HCT116 (cell line): Measurements from ENCODE around the gene SUPT3H. TPM values are rescaled to one million over a fixed set of nuclear protein-coding genes. Genes with fewer than 3 reads are reported as not detected.

ENCODE experiments used
- ATAC-seq: fragments of 200-7000 bp; cut with Tn5 transposase; 2 replicates; pipeline ENCODE4 v1.9.1; 2020; ENCODE audit warnings: mild to moderate bottlenecking, moderate library complexity
- BruUV-seq: library from RNA; stranded (reverse); fragments of 400-500 nt; replicated peaks from 2 replicates; lab custom pipeline; 2021; lab: Mats Ljungman, UMichigan
- CTCF ChIA-PET: fragments of 300-600 bp; sonication (Branson Sonifier 250); formaldehyde crosslinking; loops from one replicate; lab custom pipeline; 2021; ENCODE audit warnings: antibody characterized with exemption; lab: Charles Lee
- POLR2A ChIA-PET: fragments of 300-600, 350-600 bp; sonication (Branson Sonifier 250); formaldehyde crosslinking; loops from one replicate; lab custom pipeline; 2021; ENCODE audit warnings: antibody characterized with exemption; lab: Charles Lee
- RAD21 ChIA-PET, 2 experiments: fragments of 300-600 bp; sonication (Branson Sonifier 250); formaldehyde crosslinking; loops; one replicate each; lab custom pipeline; 2023; ENCODE audit warnings: low total read pairs in 2 of 2; ENCODE audit not compliant: uncharacterized antibody in 2 of 2, unreplicated experiment in 2 of 2, low non-redundant PET in 1 of 2; lab: Charles Lee
- DNase-seq: peaks from one replicate; pipeline ENCODE4 v3.0.0-alpha.2; 2010; ENCODE audit warnings: low read depth, low spot score
- H2AFZ ChIP-seq: fragments of 200-600 bp; shearing (Covaris generic), sonication (generic); 2 replicates; pipeline ENCODE4 v1.6.1; 2017; ENCODE audit warnings: low read depth, mixed run types, mixed read lengths, antibody characterized with exemption, low read length; ENCODE audit not compliant: poor library complexity, severe bottlenecking
- H3K27ac ChIP-seq: 2 replicates; pipeline ENCODE4 v1.5.1; 2012; ENCODE audit warnings: low read depth, low read length
- H3K27me3 ChIP-seq: fragments of 200-600 bp; sonication (generic); 2 replicates; pipeline ENCODE4 v1.6.1; 2016; ENCODE audit warnings: mixed run types, low read length, mixed read lengths; ENCODE audit not compliant: insufficient read depth
- H3K36me3 ChIP-seq, 2 experiments: fragments of 200-500 bp in 1 of 2; fragments of 200-600 bp in 1 of 2; sonication (Bioruptor generic) in 1 of 2; sonication (generic) in 1 of 2; 2 replicates each; pipeline versions ENCODE4 v1.5.1 to v1.6.1; 2014 to 2016; ENCODE audit warnings: low read length in 2 of 2, inconsistent platforms in 1 of 2, mixed read lengths in 1 of 2, mixed run types in 1 of 2; ENCODE audit not compliant: insufficient read depth in 2 of 2, control insufficient read depth in 1 of 2
- H3K4me1 ChIP-seq, 2 experiments: fragments of 200-600 bp in 1 of 2; sonication (generic) in 1 of 2; 2 replicates each; pipeline versions ENCODE4 v1.5.1 to v1.6.1; 2012 to 2017; ENCODE audit warnings: low read length in 2 of 2, inconsistent platforms in 1 of 2, mild to moderate bottlenecking in 1 of 2, mixed read lengths in 1 of 2, mixed run types in 1 of 2, moderate library complexity in 1 of 2; ENCODE audit not compliant: insufficient read depth in 2 of 2, control insufficient read depth in 1 of 2
- H3K4me2 ChIP-seq: fragments of 200-600 bp; sonication (generic); 2 replicates; pipeline ENCODE4 v1.6.1; 2017; ENCODE audit warnings: mixed run types, low read length, mixed read lengths
- H3K4me3 ChIP-seq, 2 experiments: fragments of 200-600 bp in 1 of 2; sonication (generic) in 1 of 2; replicated peaks in 1 of 2; 2 replicates each; pipeline ENCODE4 v1.5.1; 2011 to 2016; ENCODE audit warnings: low read length in 2 of 2, control low read depth in 1 of 2, low read depth in 1 of 2, mild to moderate bottlenecking in 1 of 2, mixed read lengths in 1 of 2, mixed run types in 1 of 2
- H3K79me2 ChIP-seq: fragments of 200-600 bp; sonication (generic); 2 replicates; pipeline ENCODE4 v1.6.1; 2017; ENCODE audit warnings: mild to moderate bottlenecking, mixed run types, low read length, moderate library complexity, mixed read lengths; ENCODE audit not compliant: insufficient read depth
- H3K9ac ChIP-seq: fragments of 200-600 bp; sonication (generic); 2 replicates; pipeline ENCODE4 v1.6.1; 2016; ENCODE audit warnings: low read length, mixed read lengths
- H3K9me2 ChIP-seq: fragments of 200-600 bp; sonication (generic), shearing (Covaris generic); 2 replicates; pipeline ENCODE4 v1.6.1; 2017; ENCODE audit warnings: mixed run types, mild to moderate bottlenecking, moderate library complexity; ENCODE audit not compliant: insufficient read depth
- H3K9me3 ChIP-seq, 2 experiments: fragments of 200-500 bp in 1 of 2; fragments of 200-600 bp in 1 of 2; sonication (Bioruptor generic) in 1 of 2; sonication (generic) in 1 of 2; 2 replicates each; pipeline ENCODE4 v1.6.1; 2014 to 2017; ENCODE audit warnings: low read length in 2 of 2, mixed read lengths in 2 of 2, inconsistent platforms in 1 of 2, low read depth in 1 of 2, mild to moderate bottlenecking in 1 of 2, mixed run types in 1 of 2, moderate library complexity in 1 of 2; ENCODE audit not compliant: control insufficient read depth in 1 of 2, insufficient read depth in 1 of 2
- H4K20me1 ChIP-seq: fragments of 200-600 bp; sonication (generic), shearing (Covaris generic); 2 replicates; pipeline ENCODE4 v1.6.1; 2017; ENCODE audit warnings: mixed run types, mild to moderate bottlenecking, moderate library complexity; ENCODE audit not compliant: insufficient read depth
- CBX3 ChIP-seq: IDR thresholded peaks from 2 replicates; pipeline ENCODE4 v1.6.1; 2012; ENCODE audit warnings: low read depth
- ELF1 ChIP-seq: IDR thresholded peaks from 2 replicates; pipeline ENCODE4 v1.6.1; 2012; ENCODE audit warnings: low read depth, borderline replicate concordance
- FOSL1 ChIP-seq: IDR thresholded peaks from 2 replicates; pipeline ENCODE4 v1.6.1; 2012; ENCODE audit warnings: low read depth
- POLR2AphosphoS5 ChIP-seq: IDR thresholded peaks from 2 replicates; pipeline ENCODE4 v1.6.1; 2011; ENCODE audit warnings: mild to moderate bottlenecking, low read depth, low read length, moderate library complexity
- RAD21 ChIP-seq: IDR thresholded peaks from 2 replicates; pipeline ENCODE4 v1.6.1; 2012; ENCODE audit warnings: low read depth, mild to moderate bottlenecking
- SP1 ChIP-seq: IDR thresholded peaks from 2 replicates; pipeline ENCODE4 v1.6.1; 2012; ENCODE audit warnings: low read depth
- TCF7L2 ChIP-seq: IDR thresholded peaks from 2 replicates; pipeline ENCODE4 v1.7.0; 2011; ENCODE audit warnings: borderline replicate concordance, inconsistent platforms; ENCODE audit not compliant: insufficient read depth, insufficient read length; ENCODE audit errors: extremely low read depth
- intact Hi-C: fragments of 100-400 bp; cut with micrococcal nuclease; formaldehyde crosslinking; loops from 2 replicates; pipeline ENCODE4 v1.10.0; 2022
- total RNA-seq: library from RNA; stranded (reverse); gene quantifications from one replicate; pipeline ENCODE4 v1.2.1, GENCODE V29; 2021; ENCODE audit not compliant: unreplicated experiment
- TF ChIP-seq, protein P1 (sequence below): IDR thresholded peaks from 2 replicates; pipeline ENCODE4 v1.6.1; 2011; ENCODE audit warnings: mild to moderate bottlenecking, low read length, moderate library complexity; ENCODE audit not compliant: insufficient replicate concordance; ENCODE audit errors: extremely low read depth
- TF ChIP-seq, protein P2 (sequence below): IDR thresholded peaks from 2 replicates; pipeline ENCODE4 v1.6.1; 2012

The SUPT3H gene
- total RNA-seq, 1 experiment from 2014 or later, result 7.4 TPM

DNA sequence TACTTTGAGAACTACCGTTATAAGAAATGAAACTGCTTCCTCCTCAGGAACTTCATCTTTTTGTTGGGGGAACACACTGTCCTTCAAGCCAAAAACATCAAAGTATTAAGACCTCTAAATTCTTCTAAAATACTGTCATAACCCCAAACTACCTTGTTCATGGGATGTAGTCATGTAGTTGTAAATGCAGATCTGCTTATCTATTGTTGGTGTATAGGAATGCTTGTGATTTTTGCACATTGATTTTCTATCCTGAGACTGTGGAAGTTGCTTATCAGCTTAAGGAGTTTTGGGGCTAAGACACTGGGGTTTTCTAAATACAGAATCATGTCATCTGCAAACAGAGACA lies 332.5 kb downstream of the SUPT3H start:
- Histone ChIP-seq H2AFZ (no peak overlapping the region), H3K9me3 (no peaks in the 10 kb centered on the region), H3K9ac (no peak overlapping the region), H3K27ac (peak overlapping the region; percentile 45; the same call in 1 of the 2 replicates), H3K9me2 (no peaks in the 10 kb centered on the region), H3K4me1 (peaks cover 28 to 48% of the 10 kb centered on the region in 2 experiments), H3K79me2 (no peaks in the 10 kb centered on the region), H3K27me3 (no peaks in the 10 kb centered on the region), H4K20me1 (no peaks in the 10 kb centered on the region), H3K4me3 (peak overlapping the region in 1 of 2 experiments; percentile 39; a peak in 2 of 4 replicates), H3K36me3 (no peaks in the 10 kb centered on the region), H3K4me2 (peak overlapping the region; percentile 63)
- no peak for DNase-seq
- TF ChIP-seq, protein P1, sequence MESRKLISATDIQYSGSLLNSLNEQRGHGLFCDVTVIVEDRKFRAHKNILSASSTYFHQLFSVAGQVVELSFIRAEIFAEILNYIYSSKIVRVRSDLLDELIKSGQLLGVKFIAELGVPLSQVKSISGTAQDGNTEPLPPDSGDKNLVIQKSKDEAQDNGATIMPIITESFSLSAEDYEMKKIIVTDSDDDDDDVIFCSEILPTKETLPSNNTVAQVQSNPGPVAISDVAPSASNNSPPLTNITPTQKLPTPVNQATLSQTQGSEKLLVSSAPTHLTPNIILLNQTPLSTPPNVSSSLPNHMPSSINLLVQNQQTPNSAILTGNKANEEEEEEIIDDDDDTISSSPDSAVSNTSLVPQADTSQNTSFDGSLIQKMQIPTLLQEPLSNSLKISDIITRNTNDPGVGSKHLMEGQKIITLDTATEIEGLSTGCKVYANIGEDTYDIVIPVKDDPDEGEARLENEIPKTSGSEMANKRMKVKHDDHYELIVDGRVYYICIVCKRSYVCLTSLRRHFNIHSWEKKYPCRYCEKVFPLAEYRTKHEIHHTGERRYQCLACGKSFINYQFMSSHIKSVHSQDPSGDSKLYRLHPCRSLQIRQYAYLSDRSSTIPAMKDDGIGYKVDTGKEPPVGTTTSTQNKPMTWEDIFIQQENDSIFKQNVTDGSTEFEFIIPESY, result no peak
- TF ChIP-seq, protein P2, sequence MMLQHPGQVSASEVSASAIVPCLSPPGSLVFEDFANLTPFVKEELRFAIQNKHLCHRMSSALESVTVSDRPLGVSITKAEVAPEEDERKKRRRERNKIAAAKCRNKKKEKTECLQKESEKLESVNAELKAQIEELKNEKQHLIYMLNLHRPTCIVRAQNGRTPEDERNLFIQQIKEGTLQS, result no peak
- no peak for TF ChIP-seq CBX3
- TF ChIP-seq ELF1, result no peak
- no peak for TF ChIP-seq RAD21
- no peak for TF ChIP-seq FOSL1
- TF ChIP-seq TCF7L2, result no peak
- TF ChIP-seq POLR2AphosphoS5, result no peak
- TF ChIP-seq SP1, result no peak
- POLR2A ChIA-PET, result no interaction called here
- no TSS peak for BruUV-seq
- peak; percentile 59 for ATAC-seq
- CTCF ChIA-PET, result no interaction called here
- RAD21 ChIA-PET, result no interaction called here
- intact Hi-C loops, result no loop called here
